ENCODE data around the gene PADI1.

Gene PADI1

DNA sequence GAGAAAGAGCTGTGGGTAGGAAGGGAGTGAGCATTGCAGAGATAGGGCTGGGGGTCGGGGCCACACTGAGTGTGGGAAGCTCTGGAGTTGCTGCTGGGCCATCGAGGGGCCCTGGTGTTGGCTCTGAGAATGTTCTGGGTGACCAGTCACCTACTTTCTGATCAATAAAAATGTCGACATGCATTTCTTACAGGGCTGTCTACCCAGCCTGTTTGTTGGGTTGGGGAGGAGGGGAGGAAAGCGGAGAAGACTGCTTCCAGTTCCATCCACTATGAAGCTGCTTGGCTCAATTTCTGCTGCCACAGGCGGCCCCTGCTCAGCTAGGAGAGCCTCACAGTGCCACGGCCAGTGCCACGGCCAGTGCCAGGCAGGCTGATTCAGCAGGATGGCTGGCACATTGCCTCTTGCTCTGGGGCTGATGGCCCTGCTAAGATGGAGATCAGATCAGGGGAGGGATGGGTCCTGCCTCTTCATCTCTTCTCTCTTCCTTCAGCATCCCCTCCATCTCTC lies 40.9 kb downstream of the PADI1 start:
- no peak for DNase-seq

DNA sequence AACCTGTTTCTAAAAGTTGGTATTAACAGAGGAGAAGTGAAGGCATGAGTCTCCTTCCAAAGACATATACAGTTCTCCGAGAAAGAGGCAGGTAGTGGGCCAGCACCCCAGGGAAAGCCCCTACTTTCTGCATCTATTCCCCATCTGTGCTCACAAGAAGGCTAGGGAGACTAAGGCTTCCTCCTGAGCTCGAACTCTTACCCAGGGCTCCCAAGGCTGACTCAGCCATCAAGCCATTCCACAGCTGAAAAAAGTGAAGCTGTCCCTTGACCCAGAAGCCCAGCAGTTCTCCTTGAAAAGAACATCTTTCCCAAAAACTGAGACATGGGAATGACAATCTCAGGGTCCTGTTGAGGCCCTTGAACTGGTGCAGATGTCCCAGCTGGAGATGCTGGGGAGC lies 42.0 kb downstream of the PADI1 start:
- no peak for DNase-seq

DNA sequence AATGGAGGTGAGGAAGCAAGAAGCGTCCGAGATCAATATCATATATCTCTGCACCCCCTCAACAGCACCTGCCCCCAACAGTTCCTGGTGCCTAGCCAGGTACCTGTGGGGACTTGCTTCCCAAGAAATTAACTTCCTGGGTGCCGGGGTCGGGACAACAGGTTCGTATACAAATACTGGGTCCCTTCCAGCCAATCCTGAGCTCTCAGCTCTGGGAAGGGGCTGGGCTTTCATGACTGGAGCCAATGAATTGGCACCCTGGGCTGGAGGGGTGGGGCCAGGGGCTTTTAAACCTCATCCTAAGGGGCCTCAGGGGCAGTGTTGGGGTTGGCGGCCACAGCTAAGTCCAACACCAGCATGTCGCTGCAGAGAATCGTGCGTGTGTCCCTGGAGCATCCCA lies 43.9 kb downstream of the PADI1 start, which contains the start of gene PADI3:
TSS of gene PADI3 (plus strand) at position 318 of the 400 bp plus-strand sequence. CDS start at position 358, 40 bp downstream.
- DNase-seq: no peak

DNA sequence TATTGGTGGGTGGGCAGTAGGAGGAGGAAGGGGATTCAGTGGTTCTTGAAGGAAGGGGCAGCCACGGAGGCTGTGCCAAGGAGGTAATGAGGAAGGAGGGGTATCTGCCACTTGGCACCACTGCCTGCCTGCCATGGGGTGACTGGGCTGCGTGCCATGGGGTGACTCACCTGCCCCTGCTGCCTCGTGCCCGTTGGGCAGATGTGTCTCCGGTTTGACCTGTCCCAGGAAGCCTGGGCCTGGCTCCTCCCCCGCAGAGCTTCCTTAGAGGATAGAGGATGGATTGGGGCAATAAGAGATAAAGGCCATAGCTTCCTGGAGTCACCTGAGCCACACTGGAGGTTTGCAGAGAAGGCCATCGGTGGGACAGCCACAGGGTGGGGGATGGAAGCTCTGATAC lies 45.7 kb downstream of the PADI1 start:
- peak; percentile 23 for DNase-seq

DNA sequence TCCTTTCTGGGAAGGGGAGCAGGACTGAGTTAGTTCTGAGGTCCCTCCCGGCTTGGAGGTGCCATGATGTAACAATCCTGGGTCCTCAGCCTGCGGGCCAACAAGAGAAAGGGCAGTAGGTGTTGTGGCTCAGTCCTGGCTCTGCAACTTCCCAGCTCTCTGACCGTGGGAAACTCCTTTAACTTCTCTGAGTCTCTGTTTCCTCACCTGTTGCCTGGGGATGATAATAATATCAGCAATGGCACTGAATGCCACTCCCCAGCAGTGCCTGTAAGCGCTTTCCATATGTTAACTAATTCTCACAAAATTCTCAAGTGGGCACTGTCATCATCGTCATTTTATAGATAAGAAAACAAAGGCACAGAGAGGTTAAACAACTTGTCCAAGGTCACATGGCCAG lies 46.3 kb downstream of the PADI1 start:
- DNase-seq: no peak

DNA sequence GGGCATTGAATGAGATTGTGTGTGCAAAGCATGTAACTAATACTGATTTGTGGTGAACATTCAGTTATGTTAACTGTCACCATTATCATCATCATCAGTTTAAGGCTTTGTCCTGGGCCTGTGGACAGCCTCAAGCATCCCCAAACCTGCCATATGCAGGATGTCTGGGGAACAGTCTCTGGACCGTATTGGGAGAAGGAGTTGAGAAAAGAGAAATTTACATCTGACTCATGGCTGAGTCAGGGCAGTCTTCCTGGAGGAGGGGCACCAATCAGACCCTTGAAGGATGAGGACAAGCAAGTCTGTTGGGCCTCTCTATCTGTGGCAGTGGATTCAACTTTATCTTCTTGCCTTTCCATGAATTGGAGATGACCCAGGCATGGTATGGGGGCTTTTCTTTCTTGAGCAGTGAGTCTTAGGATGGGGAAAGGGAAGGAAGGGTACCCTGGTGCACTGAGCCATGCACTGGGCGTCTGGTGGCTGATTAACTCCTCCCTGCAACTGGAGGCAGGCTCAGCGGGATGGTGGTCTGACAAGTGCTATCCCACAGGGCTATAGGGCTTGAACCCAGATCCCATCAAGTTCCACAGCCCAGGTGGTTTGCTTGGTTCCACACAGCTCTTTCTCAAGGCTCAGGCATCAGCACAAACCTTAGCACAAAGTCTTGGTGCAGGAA lies 46.9 kb downstream of the PADI1 start:
- no peak for DNase-seq

DNA sequence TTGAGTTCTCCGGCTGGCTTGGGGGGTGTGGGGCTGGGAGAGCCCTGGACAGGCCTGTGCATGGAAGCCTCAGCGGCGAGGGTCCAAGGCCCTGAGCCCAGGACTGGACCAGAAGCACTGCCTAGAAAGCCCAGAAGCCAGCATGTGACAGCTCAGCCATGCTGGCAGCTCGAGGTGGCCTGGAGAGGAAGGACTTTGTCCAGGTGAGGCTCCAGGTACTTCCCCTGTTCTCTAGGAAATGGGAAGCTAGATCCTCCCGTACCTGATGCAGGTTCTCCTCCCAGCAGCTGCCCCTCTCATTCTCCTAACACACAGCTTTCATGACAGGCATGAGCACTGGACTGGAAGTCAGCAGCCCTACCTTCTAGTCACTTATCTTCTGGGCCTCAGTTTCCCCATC lies 50.4 kb downstream of the PADI1 start:
- DNase-seq: no peak

DNA sequence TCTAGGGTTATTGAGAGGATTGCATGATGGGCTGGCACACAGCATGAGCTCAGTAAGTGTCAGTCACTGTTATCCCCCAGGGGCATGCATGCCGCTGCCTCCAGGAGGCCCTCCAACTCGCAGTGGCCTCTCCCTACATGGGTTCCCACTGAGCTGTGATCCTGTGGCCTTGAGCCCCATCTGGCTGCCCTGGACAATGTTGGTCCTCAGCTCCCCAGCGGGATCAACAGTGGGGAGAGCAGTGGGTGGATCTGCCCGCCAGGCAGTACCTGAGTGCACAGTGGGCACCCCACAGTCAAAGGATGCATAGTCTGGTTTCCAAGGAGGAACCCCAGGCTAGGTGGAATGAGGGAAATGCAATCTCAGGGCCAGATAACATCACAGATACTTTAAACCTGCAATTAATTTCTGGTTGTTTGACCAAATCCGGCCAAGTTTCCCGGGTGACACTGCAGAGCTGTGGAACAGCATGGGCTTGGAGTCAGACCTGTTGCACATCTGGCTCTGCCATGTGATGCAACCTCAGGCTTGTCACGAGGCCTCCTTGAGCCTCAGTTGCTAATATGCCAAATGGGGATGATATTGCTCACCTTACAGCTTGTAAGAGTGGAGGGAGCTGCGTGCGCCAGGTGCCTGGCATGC lies 53.3 kb downstream of the PADI1 start:
- DNase-seq: no peak

DNA sequence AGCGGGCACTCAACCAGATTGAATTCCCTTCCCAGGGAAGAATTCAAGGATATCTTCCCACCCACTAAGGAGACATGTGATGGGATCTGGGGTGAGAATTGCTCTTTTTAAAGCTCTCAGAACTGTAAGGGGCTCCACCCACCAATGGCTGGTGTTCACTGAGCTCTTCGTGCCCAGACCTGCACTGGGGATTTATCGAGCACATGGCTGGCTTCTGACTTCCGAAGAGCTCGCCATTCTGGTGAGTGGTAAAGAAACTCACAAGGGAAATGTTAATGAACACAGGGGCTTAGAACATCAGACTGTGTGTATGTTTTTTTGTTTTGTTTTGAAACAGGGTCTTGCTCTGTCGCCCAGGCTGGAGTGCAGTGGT lies 53.8 kb downstream of the PADI1 start:
- no peak for DNase-seq

DNA sequence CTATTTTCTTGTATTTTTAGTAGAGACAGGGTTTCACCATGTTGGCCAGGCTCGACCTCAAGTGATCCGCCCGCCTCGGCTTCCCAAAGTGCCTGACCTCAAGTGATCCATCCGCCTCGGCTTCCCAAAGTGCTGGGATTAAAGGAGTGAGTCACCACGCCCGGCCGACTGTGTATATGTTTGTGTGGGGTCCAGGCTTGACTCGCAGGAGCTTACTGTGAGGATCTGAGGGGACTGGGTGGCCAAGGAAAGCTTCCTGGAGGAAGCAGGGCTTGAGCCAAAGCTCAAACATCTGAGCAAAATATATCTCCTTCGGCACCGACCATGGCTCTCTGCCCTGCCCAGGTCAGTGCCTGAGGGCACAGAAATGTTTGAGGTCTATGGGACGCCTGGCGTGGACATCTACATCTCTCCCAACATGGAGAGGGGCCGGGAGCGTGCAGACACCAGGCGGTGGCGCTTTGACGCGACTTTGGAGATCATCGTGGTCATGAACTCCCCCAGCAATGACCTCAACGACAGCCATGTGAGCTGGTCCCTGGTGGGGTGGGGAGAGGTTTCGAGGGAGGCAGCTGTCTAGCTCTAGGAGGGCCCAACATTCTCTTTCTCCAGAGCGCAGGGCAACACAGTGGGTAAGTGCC lies 54.4 kb downstream of the PADI1 start:
- no peak for DNase-seq

DNA sequence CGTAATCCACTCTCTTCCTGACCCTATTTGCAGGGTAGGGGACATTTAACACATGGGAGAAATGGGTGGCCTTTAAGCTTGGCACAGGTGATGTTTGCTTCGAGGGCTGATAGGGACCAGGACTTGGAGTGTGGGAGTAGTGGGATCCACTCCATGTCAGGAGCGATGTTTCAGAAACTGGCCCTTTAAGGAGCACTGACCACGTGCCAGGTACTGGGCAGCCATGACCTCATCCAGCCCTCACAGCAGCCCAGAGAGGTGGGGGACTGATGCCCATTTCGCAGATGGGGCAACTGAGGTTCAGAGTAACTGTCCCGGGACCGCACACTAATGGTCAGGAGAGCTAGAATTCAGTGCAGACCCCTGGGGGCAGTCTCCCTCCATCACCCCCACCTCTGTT lies 55.3 kb downstream of the PADI1 start:
- no peak for DNase-seq

DNA sequence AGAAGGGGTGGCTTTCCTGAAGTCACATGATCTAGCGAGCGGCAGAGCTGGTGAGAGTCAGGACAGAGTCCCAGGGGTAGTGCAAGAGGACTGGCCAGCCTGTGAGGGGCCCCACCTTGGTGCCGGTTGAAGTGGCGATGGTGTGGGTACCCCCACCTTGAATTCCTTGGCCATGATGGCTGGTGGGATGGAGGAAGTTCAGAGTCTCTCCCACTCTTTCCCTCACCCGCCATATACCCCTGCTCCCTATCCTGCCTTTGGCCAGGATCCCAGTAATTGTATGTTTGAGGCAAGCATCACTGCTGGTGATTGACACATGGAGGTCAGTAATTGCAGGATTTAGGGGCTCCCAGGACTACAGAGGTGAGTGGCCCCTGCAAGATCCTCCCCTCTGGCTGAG lies 55.8 kb downstream of the PADI1 start:
- DNase-seq: no peak

DNA sequence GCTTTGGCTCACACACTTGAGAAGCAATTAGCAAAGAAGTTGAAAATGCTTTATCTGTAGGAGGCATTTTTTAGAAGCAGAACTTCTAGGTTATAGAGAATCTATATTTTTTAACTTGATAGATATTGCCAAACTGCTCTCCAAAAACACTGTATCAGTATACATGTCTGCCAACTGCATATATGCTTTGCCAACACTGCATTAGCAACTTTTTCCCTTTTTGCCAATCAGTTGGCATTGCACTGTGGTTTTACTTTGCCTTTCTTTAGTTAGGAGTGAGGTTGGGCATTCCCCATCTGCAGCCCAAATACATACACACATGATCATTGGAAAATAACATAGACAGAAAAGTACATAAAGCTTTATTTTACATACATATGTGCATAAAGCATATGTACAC lies 59.0 kb downstream of the PADI1 start:
- DNase-seq: no peak

DNA sequence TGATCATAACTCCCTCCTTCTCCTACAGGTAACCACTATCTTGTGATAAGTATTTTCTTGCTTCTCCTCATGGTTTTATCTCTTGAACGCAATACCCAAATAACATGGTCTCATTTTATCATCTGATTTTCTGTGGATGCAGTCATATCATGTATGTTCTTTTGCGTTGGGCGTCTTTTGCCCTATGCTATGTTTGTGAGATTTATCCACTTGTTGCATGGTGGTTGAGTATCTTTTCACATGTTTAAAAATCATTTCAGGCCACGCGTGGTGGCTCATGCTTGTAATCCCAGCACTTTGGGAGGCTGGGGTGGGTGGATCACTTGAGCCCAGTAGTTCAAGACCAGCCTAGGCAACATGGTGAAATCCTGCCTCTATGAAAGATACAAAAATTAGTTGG lies 59.5 kb downstream of the PADI1 start:
- DNase-seq: no peak

DNA sequence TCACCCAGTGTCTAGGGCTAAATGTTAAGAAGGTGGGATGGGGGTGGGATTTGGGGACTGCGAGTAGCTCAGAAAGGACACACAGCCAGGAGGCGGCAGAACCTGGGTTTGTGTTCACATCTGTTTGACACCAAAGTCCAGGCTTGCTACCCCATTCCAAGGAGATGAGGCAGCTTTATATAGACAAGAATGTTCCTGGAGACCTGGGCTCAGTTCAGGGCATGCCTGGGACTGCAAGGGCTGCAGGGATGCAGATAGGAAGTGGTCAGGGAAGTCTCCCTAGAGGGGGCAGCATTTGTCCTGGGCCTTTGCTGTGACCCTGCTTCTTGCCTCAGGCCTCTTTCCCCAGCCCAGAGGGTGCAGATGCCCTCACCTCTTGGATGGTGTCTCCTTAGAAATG lies 60.2 kb downstream of the PADI1 start:
- DNase-seq: no peak

DNA sequence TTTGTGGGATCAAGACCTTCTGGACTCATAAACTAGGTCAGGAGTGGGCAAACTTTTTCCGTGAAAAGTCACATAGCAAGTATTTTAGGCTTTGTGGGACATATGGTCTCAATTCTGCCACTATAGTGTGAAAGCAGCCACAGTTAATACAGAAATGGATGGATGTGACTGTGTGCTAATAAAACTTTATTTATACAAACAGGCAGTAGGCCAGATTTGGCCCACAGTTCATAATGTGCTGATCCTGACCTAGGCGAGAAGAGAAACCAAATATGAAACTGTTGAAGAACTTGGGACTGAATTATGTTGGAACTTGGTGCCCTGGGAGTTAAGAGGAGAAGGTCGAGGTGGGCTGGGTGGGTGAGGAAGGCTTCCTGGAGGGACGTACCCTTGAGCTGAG lies 61.0 kb downstream of the PADI1 start:
- DNase-seq: no peak

DNA sequence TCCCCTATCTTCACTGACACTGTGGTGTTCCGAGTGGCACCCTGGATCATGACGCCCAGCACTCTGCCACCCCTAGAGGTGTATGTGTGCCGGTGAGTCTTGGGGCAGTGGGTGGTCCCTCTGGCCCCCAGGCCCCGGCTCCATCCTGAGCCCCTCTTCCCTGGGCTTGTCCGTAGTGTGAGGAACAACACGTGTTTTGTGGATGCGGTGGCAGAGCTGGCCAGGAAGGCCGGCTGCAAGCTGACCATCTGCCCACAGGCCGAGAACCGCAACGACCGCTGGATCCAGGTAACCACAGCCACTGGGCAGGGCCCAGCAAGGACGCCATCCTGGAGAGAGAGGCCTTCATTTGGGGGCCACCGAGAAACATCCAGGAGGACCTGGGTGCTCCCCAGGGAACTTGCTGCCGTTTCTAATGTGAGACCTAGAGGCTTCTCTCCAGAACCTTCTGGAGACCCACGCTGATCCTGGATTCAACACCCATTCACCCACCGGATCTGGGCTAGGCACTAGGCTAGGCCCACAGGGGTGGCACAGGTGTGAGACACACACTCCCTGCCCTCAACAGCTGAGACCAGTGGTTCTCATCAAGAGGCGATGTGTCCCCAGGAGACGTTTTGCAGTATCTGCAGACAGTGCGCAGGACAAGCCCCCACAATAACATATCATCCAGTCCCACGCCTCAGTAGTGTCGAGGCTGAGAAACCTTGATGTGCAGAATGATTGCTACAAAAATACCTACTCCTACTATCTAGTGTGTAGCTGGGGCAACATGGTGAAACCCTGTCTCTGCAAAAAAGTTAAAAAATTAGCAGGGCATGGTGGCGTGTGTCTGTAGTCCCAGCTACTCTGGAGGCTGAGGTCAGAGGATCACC lies 66.2 kb downstream of the PADI1 start:
- no peak for DNase-seq

DNA sequence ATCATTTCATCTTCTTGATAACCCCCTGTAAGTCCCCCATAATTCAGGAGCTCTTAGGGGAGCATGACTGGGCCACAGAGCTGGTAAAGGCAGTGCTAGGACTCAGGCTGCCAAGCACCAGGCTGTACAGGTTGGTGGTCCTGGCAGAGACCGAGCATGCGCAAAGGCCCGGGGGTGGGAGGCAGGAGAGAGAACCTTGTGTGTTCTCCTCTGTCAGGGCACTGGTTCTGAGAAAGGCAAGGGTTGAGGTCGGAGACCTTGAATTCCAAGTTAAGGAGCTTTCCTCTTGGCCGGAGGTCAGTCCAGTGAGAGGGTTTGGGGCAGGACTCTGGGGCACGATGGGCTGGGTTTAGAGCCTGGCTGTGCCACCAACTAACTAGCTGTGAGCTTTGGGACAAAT lies 67.1 kb downstream of the PADI1 start:
- no peak for DNase-seq

DNA sequence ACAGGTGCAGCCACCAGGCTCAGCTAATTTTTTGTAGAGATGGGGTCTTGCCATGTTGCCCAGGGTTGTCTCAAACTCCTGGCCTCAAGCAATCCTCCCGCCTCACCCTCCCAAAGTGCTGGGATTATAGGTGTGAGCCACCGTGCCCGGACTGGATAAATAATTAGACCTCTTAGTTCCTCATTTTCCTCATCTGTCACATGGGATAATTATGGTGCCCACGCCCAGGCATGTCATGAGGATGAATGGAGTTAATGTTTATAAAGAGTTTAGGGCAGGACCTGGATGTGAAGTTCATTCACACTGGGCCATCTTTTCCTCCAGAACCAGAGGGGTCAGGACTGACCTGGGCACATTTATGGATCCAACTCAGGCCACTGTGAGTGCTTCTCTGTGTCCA lies 67.7 kb downstream of the PADI1 start:
- DNase-seq: no peak

DNA sequence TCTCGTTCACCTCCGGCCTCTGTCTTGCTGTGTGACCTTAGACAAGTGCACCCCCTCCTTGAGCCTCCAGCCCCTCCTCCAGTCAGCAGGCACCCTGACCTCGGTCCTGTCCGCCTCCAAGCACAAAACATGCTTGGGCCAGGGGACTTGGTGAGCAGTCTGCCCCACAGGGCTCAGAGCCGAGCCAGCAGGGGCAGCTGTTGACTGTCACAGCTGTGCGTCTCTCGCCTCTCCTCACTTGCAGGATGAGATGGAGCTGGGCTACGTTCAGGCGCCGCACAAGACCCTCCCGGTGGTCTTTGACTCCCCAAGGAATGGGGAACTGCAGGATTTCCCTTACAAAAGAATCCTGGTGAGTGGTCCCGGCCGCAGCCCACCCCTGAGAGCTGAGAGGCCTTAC lies 68.2 kb downstream of the PADI1 start:
- DNase-seq: no peak

DNA sequence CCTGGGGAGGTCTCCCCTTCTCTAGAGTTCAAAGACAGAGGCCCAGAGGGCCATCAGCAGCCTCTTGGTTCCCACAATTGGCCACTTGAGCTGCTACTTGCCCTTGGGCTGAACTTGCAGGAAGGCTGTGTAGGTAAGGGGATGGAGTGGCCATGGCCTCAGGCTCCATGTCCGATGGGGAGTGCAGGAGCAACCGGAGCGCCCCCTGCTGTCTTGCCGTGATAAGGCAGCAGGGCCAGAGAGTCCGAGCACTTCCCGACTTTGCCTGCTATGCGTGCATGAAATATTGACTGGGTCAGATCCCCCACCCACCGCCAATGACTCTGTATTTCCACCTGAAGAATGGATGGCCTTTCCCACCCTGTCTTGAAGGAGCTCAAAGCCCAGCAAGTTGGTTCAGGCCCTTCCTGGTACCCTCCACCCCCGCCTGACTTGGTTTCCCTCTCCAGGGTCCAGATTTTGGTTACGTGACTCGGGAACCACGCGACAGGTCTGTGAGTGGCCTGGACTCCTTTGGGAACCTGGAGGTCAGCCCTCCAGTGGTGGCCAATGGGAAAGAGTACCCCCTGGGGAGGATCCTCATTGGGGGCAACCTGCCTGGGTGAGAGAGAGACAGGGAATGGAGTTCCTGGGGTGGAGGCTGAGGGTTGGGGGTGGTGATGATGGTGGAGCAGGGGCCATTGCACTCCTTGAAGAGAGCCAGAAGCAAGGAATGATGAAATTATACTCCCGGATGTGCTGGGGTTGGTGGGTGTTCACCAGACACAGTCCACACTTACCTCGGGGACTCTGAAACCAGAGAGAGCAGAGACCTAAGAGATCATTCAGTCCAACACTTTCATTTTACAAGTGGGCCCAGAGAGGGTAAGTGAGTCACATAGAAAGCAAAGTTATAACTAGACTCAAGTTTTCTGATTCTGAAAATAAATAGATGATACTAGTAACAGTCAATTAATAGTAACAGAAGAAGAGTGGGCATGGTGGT lies 69.5 kb downstream of the PADI1 start:
- DNase-seq: peak; percentile 28

DNA sequence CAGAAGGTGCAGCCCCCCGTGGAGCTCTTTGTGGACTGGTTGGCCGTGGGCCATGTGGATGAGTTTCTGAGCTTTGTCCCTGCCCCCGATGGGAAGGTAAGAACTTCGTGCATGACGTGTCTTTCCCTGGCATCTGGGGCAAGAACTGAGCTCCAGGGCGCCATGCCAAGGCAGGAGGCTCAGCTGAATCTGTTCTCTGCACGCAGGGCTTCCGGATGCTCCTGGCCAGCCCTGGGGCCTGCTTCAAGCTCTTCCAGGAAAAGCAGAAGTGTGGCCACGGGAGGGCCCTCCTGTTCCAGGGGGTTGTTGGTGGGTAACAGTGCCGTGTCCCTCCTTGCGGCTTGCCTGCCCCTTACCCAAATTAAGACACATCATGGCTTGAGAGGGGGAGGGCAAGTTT lies 71.6 kb downstream of the PADI1 start:
- DNase-seq: no peak

Measured in NCI-H1105 treated with DMSO at 0.1 percent for 48 hours (cell line).